ENCODE measurements around the gene TCF7L1. TPM values are rescaled to one million over a fixed set of nuclear protein-coding genes. Genes with fewer than 3 reads are reported as not detected.

TCF7L1 gene
- total and polyA plus RNA-seq, 9 of the 15 experiments (the other 6 are each of a cell fraction or from before 2014, with no cell fraction given) = 0.03 to 0.11 (median 0.07) TPM; not detected in 5

DNA sequence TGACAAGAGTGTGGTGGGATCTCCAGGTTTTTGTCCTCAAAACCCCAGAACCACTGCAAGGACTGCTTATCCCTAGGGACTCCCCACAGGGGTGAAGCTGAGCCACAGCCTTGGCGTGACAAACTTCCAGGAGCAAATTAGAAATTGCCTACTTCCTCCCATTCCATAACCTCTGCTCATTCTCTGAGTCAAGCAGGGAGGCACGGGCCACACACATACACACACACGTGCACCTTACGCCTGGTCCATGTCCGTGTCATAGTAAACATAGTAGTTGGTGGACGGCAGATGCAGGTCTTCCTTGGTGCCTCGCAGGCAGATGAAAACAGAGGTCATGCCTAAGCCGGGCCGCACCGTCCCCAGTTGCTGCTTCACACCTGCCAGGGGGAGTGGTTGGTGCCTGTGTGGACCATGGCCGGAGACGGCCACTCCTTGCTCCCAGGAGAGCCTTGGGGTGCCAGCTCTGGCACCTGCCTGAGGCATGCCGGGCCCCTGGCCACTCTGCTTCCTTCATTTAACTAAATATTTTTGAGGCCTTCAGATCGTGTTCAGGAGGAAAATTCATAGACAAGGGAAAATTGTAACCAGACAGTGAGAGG, 211.3 kb downstream of the TCF7L1 start:
- no TSS peak for BruUV-seq (replicated peaks)
- 86% methylated on average over 14 of the region's 14 CpGs for WGBS (ENCODE audit: insufficient coverage, low coverage, missing lambda C conversion rate)
- TF ChIP-seq SLC30A9 (CRISPR knock-in tag; IDR thresholded peaks at IDR 0.05) = no peak
- TF ChIP-seq NEUROD1 (IDR thresholded peaks at IDR 0.05; ENCODE audit: borderline replicate concordance, low read depth, low read length, partially characterized antibody) = no peak
- TF ChIP-seq LCOR (CRISPR knock-in tag; IDR thresholded peaks at IDR 0.05) = no peak
- TF ChIP-seq ZNF589 (CRISPR knock-in tag; IDR thresholded peaks at IDR 0.05; ENCODE audit: low read depth) = no peak
- no peak for TF ChIP-seq EP300 (IDR thresholded peaks at IDR 0.05; ENCODE audit: low read length)
- TF ChIP-seq, protein P1, sequence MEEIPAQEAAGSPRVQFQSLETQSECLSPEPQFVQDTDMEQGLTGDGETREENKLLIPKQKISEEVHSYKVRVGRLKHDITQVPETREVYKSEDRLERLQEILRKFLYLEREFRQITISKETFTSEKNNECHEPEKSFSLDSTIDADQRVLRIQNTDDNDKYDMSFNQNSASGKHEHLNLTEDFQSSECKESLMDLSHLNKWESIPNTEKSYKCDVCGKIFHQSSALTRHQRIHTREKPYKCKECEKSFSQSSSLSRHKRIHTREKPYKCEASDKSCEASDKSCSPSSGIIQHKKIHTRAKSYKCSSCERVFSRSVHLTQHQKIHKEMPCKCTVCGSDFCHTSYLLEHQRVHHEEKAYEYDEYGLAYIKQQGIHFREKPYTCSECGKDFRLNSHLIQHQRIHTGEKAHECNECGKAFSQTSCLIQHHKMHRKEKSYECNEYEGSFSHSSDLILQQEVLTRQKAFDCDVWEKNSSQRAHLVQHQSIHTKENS (CRISPR knock-in tag; IDR thresholded peaks at IDR 0.05) = no peak
- TF ChIP-seq SAFB (IDR thresholded peaks at IDR 0.05; ENCODE audit: borderline replicate concordance, low read depth, low read length) = no peak
- TF ChIP-seq ZFP36 (IDR thresholded peaks at IDR 0.05; ENCODE audit: low read depth, low read length, partially characterized antibody) = no peak
- TF ChIP-seq, protein P2, sequence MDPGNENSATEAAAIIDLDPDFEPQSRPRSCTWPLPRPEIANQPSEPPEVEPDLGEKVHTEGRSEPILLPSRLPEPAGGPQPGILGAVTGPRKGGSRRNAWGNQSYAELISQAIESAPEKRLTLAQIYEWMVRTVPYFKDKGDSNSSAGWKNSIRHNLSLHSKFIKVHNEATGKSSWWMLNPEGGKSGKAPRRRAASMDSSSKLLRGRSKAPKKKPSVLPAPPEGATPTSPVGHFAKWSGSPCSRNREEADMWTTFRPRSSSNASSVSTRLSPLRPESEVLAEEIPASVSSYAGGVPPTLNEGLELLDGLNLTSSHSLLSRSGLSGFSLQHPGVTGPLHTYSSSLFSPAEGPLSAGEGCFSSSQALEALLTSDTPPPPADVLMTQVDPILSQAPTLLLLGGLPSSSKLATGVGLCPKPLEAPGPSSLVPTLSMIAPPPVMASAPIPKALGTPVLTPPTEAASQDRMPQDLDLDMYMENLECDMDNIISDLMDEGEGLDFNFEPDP (CRISPR knock-in tag; IDR thresholded peaks at IDR 0.05) = no peak
- no peaks in the 10 kb centered on the region for H3K9me1 ChIP-seq (ENCODE audit: control insufficient read depth, insufficient read depth, low read length)
- in situ Hi-C loops (cut with MboI) = no loop called here
- no peaks in the 10 kb centered on the region for H3K79me2 ChIP-seq (ENCODE audit: control insufficient read depth, insufficient read depth, low read length)
- ChIA-PET POLR2A (interaction anchor here (1.3 to 2.6 kb wide), 2 partner anchors 10 to 16 kb away, joined by 4 to 11 read pairs; partner anchors contain the start of genes ELMOD3 and RETSAT), CTCF (ENCODE audit: low intra/inter-chr PET ratio) (no interaction called here)
- no peaks in the 10 kb centered on the region for H3K9me3 ChIP-seq (replicated peaks; ENCODE audit: control insufficient read depth, insufficient read depth, low read depth, low read length)
- DNase-seq (ENCODE audit: extremely low read depth in 1 of 4, low spot score in 3 of 4) (no peak), ATAC-seq (no peak), FAIRE-seq (peak; percentile 26)
- H3K36me3 ChIP-seq (ENCODE audit: control insufficient read depth, insufficient read depth, low read length) = peaks cover 32% of the 10 kb centered on the region; the same call in 1 of the 3 replicates
- no peak overlapping the region for H2AFZ ChIP-seq (ENCODE audit: low read depth, low read length)
- no peak overlapping the region for H3K4me3 ChIP-seq
- no peak overlapping the region for H3K27ac ChIP-seq (ENCODE audit: extremely low read depth, low read depth, low read length)
- no peaks in the 10 kb centered on the region for H4K20me1 ChIP-seq (replicated peaks; ENCODE audit: control insufficient read depth, insufficient read depth, low read length)
- H3K27me3 ChIP-seq (ENCODE audit: control insufficient read depth in 2 of 2, insufficient read depth in 2 of 2, low read length in 2 of 2) = no peaks in the 10 kb centered on the region; a peak in 1 of 5 replicates
- H3K4me2 ChIP-seq (ENCODE audit: insufficient read depth, low read length) = no peak overlapping the region
- intact Hi-C loops (cut with micrococcal nuclease) = no loop called here
- H3K4me1 ChIP-seq (replicated peaks in 1 of 2; ENCODE audit: control insufficient read depth in 2 of 2, insufficient read depth in 2 of 2, low read length in 2 of 2) = no peaks in the 10 kb centered on the region; a peak in 1 of 5 replicates
- peak overlapping the region in 1 of 2 experiments; percentile 10; a peak in 1 of 4 replicates for H3K9ac ChIP-seq (ENCODE audit: insufficient read depth in 1 of 2, low read depth in 2 of 2, low read length in 2 of 2)

Measured in K562 (cell line).